NCI-H1417 treated with DMSO at 0.1 percent for 48 hours (cell line): ENCODE measurements around the gene UBXN6.

Experiments used
- DNase-seq: peaks from one replicate; lab custom pipeline; 2025; lab: John Stamatoyannopoulos, UW

UBXN6 gene

DNA sequence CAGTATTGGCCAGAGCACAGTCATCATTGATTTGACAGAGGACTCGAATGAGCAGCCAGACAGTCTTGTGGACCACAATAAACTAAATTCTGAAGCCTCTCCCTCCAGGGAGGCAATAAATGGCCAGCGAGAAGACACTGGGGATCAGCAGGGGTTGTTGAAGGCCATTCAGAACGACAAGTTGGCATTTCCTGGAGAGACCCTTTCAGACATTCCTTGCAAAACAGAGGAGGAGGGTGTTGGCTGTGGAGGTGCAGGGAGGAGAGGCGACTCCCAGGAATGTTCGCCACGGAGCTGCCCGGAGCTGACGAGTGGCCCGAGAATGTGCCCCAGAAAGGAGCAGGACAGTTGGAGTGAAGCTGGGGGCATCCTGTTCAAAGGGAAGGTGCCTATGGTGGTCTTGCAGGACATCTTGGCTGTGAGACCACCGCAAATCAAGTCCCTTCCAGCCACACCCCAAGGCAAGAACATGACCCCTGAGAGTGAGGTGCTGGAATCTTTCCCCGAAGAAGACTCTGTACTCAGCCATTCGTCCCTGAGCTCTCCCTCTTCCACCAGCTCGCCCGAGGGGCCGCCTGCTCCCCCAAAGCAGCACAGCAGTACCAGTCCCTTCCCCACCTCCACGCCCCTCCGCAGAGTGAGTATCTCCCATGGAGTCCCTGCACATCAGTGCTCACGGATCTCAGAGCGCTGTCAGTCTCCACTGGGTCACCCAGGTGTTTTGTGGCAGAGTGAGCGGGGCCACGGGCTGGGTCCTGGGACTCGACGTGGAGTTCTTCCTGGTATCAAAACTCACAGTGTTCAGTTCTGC lies 48.3 kb downstream of the UBXN6 start:
- DNase-seq, result no peak

GRCh38 chr19:4406626-4407025 lies 51.0 kb downstream of the UBXN6 start:
- DNase-seq, result no peak

- no peak for DNase-seq
These were observed 51.6 kb downstream of the UBXN6 start for GRCh38 chr19:4405977-4406376.

DNA sequence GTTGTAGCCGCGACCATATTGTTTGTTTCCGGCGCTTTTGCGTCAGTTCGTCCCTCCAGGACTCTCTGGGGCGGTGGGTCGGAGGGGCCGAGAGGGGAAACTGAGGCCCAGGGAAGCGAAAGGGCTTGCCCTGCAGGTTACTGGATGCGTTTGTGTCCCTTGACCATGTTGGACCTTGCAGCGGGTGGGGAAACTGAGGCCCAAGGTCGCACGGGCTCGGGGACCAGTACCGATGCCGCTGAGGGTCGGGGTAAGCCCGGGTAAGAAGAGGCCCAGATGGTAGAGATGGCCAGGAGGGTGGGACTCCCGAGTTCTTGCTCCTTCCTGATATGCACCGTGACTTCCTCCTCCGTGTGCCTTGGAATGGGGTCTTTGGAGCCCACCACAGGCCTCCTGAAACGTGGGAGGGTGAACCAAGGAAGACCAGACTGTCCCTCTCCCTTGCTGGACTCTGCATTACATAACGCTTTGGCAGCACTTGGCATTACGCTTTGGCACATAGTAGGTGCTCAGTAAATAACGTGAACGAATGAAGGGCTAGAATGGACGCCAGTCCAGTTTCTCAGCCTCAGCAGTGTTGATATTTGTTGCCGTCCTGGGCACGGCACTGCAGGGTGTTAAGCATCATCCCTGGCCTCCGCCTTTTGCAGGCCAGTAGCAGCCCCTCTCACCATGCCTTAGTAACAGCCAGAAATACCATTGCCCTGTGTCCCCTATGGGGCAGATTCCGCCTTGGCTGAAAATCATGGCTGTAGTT lies 54.4 kb downstream of the UBXN6 start:
- DNase-seq, result no peak

DNA sequence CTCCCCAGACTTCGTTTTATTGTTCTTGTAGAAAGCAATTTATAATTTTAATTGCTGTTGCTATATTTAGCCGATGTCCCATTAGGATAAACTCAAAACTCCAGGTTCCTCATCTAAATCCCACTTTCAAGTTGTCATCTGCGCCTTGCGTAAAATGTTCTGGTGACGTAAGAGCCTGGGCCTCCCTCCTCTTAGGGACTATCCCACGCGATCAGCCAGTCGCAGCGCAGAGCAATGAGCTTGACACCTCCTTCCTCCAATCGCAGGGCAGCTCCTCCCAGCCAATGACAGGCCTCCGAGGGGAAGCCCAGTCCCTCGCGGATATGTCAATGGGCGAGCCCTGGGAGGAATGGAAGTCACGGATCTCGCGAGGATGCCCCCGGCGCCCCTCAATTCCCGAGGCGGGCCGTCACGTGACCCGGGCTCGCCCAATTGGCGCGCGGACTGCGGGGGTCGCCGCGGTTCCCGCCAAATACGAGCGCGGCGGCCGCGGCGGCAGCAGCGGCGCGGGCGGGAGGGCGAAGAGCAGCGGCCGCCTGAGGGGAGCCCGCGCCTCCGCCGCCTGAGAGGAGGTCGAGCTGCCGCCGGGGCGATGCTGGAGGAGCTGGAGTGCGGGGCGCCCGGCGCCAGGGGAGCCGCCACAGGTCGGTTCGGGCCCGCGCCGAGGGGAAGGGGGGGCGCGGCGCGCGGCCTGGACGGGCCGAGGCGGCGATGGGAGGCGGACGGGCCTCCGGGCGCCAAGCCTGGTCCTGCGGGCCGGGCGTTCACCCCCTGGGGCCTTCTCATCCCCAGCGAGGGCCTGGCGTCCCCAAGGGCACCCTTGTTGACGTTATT lies 55.2 kb downstream of the UBXN6 start, which contains the start of gene CHAF1A:
CHAF1A (plus strand) TSS at position 470 of the 834 bp plus-strand sequence; CDS start at position 593, 123 bp downstream.
- peak; percentile 95 for DNase-seq

GRCh38 chr19:4401769-4402170 lies 55.8 kb downstream of the UBXN6 start:
- no peak for DNase-seq

- peak; percentile 65 for DNase-seq
These were observed 57.3 kb downstream of the UBXN6 start, which contains the start of gene SH3GL1 for GRCh38 chr19:4400135-4400936. SH3GL1 (minus strand) TSS chr19:4400547; CDS start chr19:4400368, 179 bp downstream.

- no peak for DNase-seq
These were observed 57.8 kb downstream of the UBXN6 start for GRCh38 chr19:4399812-4400134.

- DNase-seq, result no peak
These were observed 60.4 kb downstream of the UBXN6 start for GRCh38 chr19:4396949-4397783.
